ENCODE results near the gene ADAMTS9. TPM values are rescaled to one million over a fixed set of nuclear protein-coding genes. Genes with fewer than 3 reads are reported as not detected.

The ADAMTS9 gene
- total RNA-seq, 1 experiment from 2014 or later = 0.46 TPM

- no peak overlapping the region for H3K18ac ChIP-seq (ENCODE audit: insufficient read length, low read depth, low read length)
- Mint-ChIP-seq H3K27me3 (ENCODE audit: low read depth) (peaks cover 37% of the 10 kb centered on the region), H3K4me3 (no peak overlapping the region), H3K36me3 (ENCODE audit: insufficient read depth in 1 of 3, low read depth in 3 of 3) (no peaks in the 10 kb centered on the region), H3K27ac (no peak overlapping the region), H3K9me3 (no peaks in the 10 kb centered on the region), H3K4me1 (peaks cover 12 to 27% of the 10 kb centered on the region in 2 experiments)
- no peak for DNase-seq
- H2AFZ ChIP-seq (ENCODE audit: low read length) = no peak overlapping the region
- H3K79me2 ChIP-seq (ENCODE audit: insufficient read depth, low read length) = no peaks in the 10 kb centered on the region
- H2AK5ac ChIP-seq (ENCODE audit: insufficient read length, low read length) = no peak overlapping the region
- H3K9ac ChIP-seq (ENCODE audit: extremely low read depth, insufficient read length, low read length) = no peak overlapping the region
- no peak overlapping the region for H3K4me2 ChIP-seq (ENCODE audit: insufficient read depth, insufficient read length, low read length)
- H3K4me1 ChIP-seq (ENCODE audit: insufficient read depth, low read length) = peaks cover 8% of the 10 kb centered on the region; the same call in 1 of the 2 replicates
- no peak overlapping the region for H3T11ph ChIP-seq (ENCODE audit: low read length)
- no peak overlapping the region for H4K5ac ChIP-seq (ENCODE audit: insufficient read length, low read depth, low read length)
- H2BK12ac ChIP-seq (ENCODE audit: insufficient read length, low read depth, low read length) = no peak overlapping the region
- H3K23ac ChIP-seq (ENCODE audit: insufficient read length, low read depth, low read length) = no peak overlapping the region
- peaks cover 7% of the 10 kb centered on the region; the same call in 1 of the 2 replicates for H3K27me3 ChIP-seq (ENCODE audit: insufficient read depth, low read length)
- H2BK20ac ChIP-seq (ENCODE audit: low read depth, low read length, poor library complexity, severe bottlenecking) = no peak overlapping the region
- H4K20me1 ChIP-seq (ENCODE audit: control insufficient read depth, insufficient read depth, insufficient read length) = no peaks in the 10 kb centered on the region
- H3K9me3 ChIP-seq (ENCODE audit: control insufficient read depth, low read depth, low read length) = no peaks in the 10 kb centered on the region
- whole genome bisulfite sequencing (ENCODE audit: extremely low coverage, insufficient read length, low lambda C conversion rate) = no CpG with 5 or more reads among the region's 4 CpGs
- no peak overlapping the region for H4K8ac ChIP-seq (replicated peaks; ENCODE audit: insufficient read length, low read depth, low read length)
- no peak overlapping the region for H3K4ac ChIP-seq (ENCODE audit: low read depth, low read length)
- H2BK15ac ChIP-seq (ENCODE audit: low read depth, low read length) = no peak overlapping the region
- no peaks in the 10 kb centered on the region for H3K23me2 ChIP-seq (ENCODE audit: insufficient read length, low read depth, low read length, poor library complexity, severe bottlenecking)
- no peak overlapping the region for H2BK5ac ChIP-seq (ENCODE audit: insufficient read length, low read length)
- no peak overlapping the region for H2BK120ac ChIP-seq (ENCODE audit: low read depth, low read length, poor library complexity, severe bottlenecking)
- H3K27ac ChIP-seq (ENCODE audit: insufficient read length, low read depth, low read length) = no peak overlapping the region
- TF ChIP-seq CTCF (conservative IDR thresholded peaks at IDR 0.05) = no peak
- no peak overlapping the region for H3K14ac ChIP-seq (ENCODE audit: insufficient read depth, low read length)
- H3K56ac ChIP-seq (ENCODE audit: insufficient read length, low read depth, low read length) = no peak overlapping the region
- H4K91ac ChIP-seq (ENCODE audit: insufficient read length, low read depth, low read length) = no peak overlapping the region
- H3K79me1 ChIP-seq (ENCODE audit: insufficient read depth, low read depth, low read length, poor library complexity, severe bottlenecking) = no peaks in the 10 kb centered on the region
Measured at GRCh38 chr3:64674591-64675076, 13.2 kb downstream of the ADAMTS9 start.
